Mucosa of stomach (tissue), 1 donor: ENCODE results near the gene RNF151.

Source experiments
- H3K27me3 ChIP-seq: one replicate; pipeline ENCODE4 v1.7.0; 2013; ENCODE audit warnings: mild to moderate bottlenecking, low read length; ENCODE audit not compliant: control insufficient read depth, insufficient read depth
- H3K36me3 ChIP-seq: one replicate; pipeline ENCODE4 v1.7.0; 2013; ENCODE audit warnings: low read length; ENCODE audit not compliant: control insufficient read depth, insufficient read depth
- H3K4me1 ChIP-seq: one replicate; pipeline ENCODE4 v1.7.0; 2013; ENCODE audit warnings: mild to moderate bottlenecking, low read length; ENCODE audit not compliant: control insufficient read depth, insufficient read depth
- H3K4me3 ChIP-seq: one replicate; pipeline ENCODE4 v1.7.0; 2013; ENCODE audit warnings: low read length
- H3K9ac ChIP-seq: one replicate; pipeline ENCODE4 v1.7.0; 2013; ENCODE audit warnings: mild to moderate bottlenecking, low read length, moderate library complexity
- H3K9me3 ChIP-seq: one replicate; pipeline ENCODE4 v1.7.0; 2013; ENCODE audit warnings: mild to moderate bottlenecking, low read length, moderate library complexity; ENCODE audit not compliant: control insufficient read depth
- donor health status: Pancreatic carcinoma.

RNF151 gene

DNA sequence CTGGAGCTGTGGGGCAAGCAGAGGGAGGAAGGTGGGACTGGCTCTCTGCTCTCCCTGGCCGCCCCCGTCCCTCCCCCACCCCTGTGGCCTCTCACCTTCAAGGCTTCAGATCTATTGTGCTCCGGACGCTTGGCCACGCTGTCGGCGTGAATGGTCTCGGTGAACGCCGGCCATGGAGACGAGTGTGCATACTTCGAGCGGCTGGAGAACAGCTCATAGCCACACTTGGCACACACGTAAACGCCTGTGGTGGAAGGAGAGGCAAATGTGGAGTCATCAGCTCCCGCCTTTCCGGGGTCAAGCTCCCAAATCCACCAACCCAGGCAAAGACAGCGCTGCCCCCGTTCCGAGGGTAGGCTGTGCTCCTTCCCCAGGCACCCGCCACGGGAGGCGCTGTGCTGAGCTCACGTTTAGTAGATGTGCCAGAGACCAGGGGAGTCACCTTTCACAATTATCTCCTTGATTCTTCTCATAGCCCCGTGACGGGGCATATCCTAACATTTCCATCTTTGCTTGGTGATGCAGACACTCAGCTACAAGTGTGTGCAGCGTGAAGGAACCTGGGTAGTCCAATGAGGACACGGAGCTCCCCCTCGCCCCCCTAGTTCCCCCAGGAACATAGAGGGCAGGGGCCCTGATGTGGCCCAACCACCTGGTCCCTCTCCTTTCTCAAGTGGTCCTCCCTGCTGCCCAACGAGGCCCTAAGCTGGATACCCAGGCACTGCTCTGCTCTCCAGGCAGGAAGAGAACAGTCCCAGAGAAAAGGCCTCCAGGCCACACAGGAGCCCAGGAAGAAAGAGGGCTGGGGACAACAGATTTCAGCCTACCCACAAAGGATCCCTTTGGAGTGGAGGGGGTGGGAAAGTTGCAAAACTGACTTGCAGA lies 25.3 kb upstream of the RNF151 start:
- H3K36me3 ChIP-seq, result no peaks in the 10 kb centered on the region
- H3K27me3 ChIP-seq, result no peaks in the 10 kb centered on the region
- H3K9me3 ChIP-seq, result no peaks in the 10 kb centered on the region
- H3K4me1 ChIP-seq, result peaks cover 15% of the 10 kb centered on the region
- no peak overlapping the region for H3K4me3 ChIP-seq
- H3K9ac ChIP-seq, result no peak overlapping the region

DNA sequence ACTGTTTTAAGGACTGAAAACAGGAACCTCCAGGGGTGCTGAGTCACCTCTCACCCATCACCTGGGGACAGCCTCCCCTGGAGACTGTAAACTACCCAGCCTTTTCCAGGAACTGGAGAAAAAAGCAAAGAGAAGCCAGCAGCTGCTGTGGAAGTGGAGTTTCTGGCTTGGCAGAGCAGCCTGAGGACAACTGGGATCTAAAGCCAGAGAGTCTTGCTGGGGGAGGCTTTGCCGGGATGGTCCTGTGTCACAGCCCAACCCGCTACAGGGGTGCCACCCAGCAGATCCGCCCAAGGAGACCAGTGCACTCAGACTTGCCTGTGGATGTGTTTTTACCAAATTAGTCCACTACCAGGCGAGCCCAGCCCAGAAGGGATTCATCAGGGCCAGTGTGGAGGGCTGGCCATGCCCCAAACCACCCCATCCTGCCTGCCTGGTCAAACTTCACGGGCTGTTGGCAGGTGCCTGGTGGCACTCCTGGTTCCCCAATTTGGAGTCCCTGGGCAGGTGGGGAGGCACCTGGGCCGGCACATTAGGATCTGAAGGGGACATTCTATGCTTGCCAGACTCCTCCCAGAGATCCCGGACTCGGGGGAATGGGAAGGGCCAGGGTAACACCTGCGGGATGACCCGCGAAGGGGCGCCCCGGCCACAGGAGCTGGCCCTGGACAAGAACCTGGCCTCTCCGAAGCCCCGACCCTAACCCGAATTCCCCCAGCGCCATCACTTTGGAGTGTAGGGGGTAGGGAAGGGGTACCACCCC lies 24.4 kb upstream of the RNF151 start:
- Histone ChIP-seq H3K36me3 (no peaks in the 10 kb centered on the region), H3K4me1 (peaks cover 15% of the 10 kb centered on the region), H3K9ac (peak overlapping the region; percentile 80), H3K9me3 (no peaks in the 10 kb centered on the region), H3K4me3 (peak overlapping the region; percentile 77), H3K27me3 (no peaks in the 10 kb centered on the region)

DNA sequence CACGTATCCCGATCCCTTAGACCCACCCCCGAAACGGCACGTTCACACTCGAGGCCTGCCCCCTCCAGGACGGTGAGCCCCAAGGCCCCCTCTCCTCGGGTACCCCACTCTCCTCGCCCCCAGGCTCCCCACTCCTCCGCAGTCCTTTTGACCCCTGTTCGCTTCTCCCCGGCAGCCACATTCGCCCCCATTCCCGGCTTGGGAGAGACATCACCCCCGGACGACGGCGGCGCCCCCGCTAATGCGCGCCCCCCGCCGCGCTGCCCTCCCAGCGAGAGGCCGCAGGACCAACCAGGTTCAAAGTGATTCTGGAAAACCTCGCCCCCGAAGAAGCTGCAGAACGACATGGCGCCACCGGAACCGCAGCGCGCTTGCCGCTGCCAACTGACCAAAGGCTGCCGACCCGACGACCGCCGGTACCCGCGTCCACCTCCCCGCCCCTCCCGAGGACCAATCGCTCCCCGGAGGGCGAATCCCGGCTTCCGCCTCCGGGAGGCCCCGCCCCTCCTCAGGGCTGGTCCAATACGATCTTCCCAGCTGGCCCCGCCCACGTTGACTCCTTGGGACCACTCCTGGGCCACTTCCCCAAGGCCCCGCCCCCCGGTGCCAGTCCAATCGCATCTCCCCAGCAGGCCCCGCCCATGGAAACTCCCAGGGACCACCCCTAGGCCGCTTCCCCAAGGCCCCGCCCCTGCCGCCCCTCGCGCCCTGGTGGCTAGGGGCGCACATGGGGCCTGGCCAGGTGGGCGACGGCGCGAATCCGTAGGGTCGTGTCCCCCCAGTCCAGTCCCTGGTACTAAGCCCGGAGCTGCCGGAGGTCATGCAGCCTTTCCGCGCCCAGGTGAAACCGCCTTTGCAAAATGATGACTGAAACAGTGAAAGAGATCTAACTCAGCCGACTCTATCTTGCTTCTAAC lies 23.6 kb upstream of the RNF151 start, which contains the start of gene MSRB1:
MSRB1 (minus strand) TSS at position 390 of the 917 bp plus-strand sequence; CDS start at position 347, 43 bp downstream.
- no peaks in the 10 kb centered on the region for H3K27me3 ChIP-seq
- no peaks in the 10 kb centered on the region for H3K9me3 ChIP-seq
- peak within 1 kb of the TSS; percentile 77 for H3K4me3 ChIP-seq
- peak within 1 kb of the TSS; percentile 80 for H3K9ac ChIP-seq
- no peaks in the 10 kb centered on the region for H3K36me3 ChIP-seq
- peaks cover 15% of the 10 kb centered on the region for H3K4me1 ChIP-seq

DNA sequence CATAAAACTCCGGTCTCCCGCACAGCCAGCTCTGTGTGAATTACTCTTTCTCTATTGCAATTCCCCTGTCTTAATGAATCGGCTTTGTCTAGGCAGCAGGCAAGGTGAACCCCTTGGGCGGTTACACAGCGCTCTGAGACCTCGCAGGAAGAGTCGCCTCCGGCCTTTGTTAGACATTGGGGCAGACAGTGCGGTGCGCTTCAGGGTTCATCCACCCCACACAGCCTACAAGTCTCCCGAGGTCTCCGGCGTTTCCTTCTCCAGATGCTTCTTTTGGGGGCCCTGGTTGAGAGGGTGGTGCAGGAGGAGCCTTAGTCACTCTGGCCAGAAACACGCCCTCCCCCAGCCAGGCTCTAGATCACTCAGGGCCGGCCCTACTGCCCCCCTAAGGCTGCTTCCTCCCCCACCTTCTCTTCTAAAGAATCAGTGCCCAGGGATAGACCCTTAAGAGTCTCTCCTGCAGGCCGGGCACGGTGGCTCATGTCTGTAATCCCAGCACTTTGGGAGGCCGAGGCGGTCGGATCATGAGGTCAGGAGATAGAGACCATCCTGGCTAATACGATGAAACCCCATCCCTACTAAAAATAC lies 21.9 kb upstream of the RNF151 start:
- Histone ChIP-seq H3K9me3 (no peaks in the 10 kb centered on the region), H3K9ac (no peak overlapping the region), H3K4me3 (no peak overlapping the region), H3K4me1 (peaks cover 15% of the 10 kb centered on the region), H3K27me3 (no peaks in the 10 kb centered on the region), H3K36me3 (no peaks in the 10 kb centered on the region)

DNA sequence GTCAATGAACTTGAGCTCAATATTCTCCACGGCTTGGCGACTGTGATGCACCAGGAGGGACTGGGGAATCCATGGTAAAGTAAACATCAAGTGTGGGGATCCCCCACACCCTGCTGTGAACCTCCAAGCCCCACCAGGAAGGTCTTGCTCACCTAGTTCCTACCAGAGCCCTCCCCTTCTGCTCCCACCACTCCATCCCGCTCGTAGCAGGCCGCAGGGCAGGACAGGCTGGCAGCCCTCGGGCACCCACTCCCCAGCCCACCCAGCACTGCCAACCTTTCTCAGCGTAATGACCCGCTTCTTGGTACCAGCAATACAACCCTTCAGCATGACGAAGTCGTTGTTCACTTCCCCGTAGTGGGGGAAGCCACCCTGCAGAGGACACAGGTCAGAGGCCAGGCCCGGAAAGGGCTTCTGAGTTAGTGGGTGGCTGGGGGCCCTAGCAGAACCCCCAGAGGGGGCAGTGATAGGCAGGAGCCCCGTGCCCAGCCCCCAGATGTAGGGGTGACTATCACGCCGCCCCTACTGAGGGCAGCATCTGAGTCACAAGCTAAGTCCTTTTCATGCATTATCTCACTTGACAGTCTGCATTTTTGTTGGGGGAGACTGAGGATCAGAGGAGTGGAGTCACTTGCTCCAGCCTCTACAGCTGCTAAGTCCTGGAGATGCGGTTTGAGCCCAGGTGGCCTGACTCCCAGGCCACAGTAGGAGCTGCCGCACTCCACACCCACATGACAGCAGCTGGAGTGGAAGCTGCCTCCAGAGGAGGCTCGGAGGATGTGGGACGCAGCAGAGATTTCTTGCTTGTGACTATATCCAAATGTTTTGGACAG lies 20.9 kb upstream of the RNF151 start:
- no peaks in the 10 kb centered on the region for H3K27me3 ChIP-seq
- no peaks in the 10 kb centered on the region for H3K36me3 ChIP-seq
- no peak overlapping the region for H3K9ac ChIP-seq
- no peak overlapping the region for H3K4me3 ChIP-seq
- peaks cover 15% of the 10 kb centered on the region for H3K4me1 ChIP-seq
- H3K9me3 ChIP-seq, result no peaks in the 10 kb centered on the region

DNA sequence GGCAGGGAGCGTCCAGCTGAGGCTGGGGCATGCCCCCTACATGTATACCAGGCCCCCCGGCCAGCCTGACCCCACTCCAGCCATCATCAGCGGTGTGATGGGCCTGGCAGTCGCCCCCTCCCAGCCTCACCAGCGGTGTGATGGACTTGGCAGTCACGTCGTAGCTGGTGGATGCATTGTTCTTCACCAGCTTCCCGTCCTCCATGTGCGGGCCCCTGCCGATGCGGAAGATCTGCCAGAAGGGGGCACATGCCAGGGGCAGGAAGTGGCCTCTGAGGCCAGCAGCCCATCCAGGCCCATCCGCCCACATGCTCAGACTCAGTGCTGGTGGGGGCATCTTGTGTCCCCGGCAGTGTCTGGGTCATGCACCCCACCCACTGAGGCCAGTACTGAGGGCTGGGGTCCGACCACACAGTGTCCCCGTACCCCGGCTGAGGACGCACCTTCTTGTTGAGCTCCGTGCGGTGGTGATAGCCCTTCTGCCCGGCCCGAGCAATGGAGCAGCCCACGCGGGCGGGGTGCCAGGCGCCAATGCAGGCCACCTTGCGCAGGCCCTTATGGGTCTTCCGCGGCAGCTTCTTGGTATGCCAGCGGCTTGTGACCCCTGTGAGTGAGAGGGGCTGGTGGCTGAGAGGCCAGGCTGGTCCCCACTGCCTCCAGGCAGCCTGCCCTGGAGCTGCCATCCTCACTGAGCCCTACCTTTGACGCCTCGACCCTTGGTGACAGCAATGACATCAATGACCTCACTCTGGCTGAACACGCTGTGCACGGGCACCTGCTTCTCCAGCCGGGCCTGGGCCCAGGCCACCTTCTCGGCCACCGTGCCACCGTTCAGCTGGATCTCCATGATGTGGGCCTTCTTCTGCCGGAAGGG lies 19.9 kb upstream of the RNF151 start:
- no peak overlapping the region for H3K4me3 ChIP-seq
- H3K4me1 ChIP-seq, result peaks cover 10% of the 10 kb centered on the region
- no peaks in the 10 kb centered on the region for H3K36me3 ChIP-seq
- H3K9ac ChIP-seq, result no peak overlapping the region
- no peaks in the 10 kb centered on the region for H3K27me3 ChIP-seq
- no peaks in the 10 kb centered on the region for H3K9me3 ChIP-seq

DNA sequence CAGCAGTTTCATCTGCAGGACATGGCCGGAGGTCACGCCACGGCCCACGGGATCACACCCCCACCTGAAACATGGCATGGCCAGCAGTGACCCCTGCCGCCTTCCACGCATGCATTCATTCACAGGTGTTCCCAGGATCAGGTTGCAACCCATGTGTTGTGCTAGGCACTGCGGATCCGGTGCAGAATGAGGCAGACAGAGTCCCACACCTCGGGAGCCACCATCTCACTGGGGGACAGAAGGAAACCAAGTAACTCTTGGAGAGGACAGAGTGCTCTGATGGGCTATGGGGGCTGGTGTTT lies 19.3 kb upstream of the RNF151 start:
- Histone ChIP-seq H3K27me3 (no peaks in the 10 kb centered on the region), H3K9ac (no peak overlapping the region), H3K4me3 (no peak overlapping the region), H3K4me1 (peaks cover 4% of the 10 kb centered on the region), H3K9me3 (no peaks in the 10 kb centered on the region), H3K36me3 (no peaks in the 10 kb centered on the region)

DNA sequence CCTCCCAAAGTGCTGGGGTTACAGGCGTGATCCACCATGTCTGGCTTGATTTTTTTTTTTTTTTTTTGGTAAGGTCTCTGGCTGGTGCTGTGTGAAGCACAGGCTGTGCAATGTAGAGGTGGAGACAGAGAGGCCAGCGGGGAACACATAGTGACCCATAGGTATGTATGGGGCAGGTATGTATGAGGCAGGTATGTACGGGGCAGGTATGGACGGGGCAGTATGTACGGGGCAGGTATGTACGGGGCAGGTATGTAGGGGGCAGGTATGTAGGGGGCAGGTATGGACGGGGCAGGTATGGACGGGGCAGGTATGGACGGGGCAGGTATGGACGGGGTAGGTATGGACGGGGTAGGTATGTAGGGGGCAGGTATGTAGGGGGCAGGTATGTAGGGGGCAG lies 17.1 kb upstream of the RNF151 start:
- no peaks in the 10 kb centered on the region for H3K27me3 ChIP-seq
- no peak overlapping the region for H3K4me3 ChIP-seq
- no peaks in the 10 kb centered on the region for H3K36me3 ChIP-seq
- H3K4me1 ChIP-seq, result no peaks in the 10 kb centered on the region
- H3K9me3 ChIP-seq, result no peaks in the 10 kb centered on the region
- H3K9ac ChIP-seq, result no peak overlapping the region

DNA sequence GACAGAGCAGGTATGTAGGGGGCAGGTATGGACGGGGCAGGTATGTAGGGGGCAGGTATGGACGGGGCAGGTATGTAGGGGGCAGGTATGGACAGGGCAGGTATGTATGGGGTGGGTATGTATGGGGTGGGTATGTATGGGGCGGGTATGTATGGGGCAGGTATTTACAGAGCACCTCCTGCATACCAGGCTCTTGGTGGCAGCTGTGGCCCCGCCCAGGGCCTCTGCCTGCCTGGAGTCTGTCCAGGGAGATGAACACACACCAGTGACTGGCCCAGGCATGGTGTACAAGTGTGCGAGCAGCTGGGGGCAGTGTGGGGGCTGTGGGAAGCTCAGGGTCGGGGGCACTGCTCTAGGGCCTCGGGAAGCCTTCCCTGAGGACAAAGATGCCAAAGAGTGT lies 16.6 kb upstream of the RNF151 start:
- Histone ChIP-seq H3K27me3 (no peaks in the 10 kb centered on the region), H3K9ac (no peak overlapping the region), H3K9me3 (no peaks in the 10 kb centered on the region), H3K4me3 (no peak overlapping the region), H3K4me1 (no peaks in the 10 kb centered on the region), H3K36me3 (no peaks in the 10 kb centered on the region)

DNA sequence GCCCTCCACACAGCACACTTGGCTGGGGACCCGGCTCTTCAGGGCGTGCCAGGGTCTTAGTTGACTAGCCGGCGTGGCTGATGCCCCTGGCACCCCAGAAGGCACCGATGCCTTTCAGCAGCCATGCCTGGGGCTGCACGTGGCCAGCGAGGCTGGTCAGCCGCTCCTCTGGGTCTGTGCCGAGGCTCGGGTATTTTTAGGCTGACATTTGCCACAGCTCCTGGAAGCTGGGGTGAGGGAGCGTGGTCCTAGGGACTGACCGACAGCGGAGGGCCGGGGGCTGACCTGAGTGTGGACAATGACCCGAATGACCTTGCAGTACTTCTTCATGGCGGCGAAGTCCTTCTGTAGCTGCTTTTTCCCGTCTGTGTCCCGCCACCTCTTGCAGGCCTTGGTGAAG lies 16.1 kb upstream of the RNF151 start:
- Histone ChIP-seq H3K4me1 (no peaks in the 10 kb centered on the region), H3K9ac (no peak overlapping the region)

More for the DNA sequence above, 16.1 kb upstream of the RNF151 start:
- Histone ChIP-seq H3K27me3 (no peaks in the 10 kb centered on the region), H3K36me3 (no peaks in the 10 kb centered on the region), H3K4me3 (no peak overlapping the region), H3K9me3 (no peaks in the 10 kb centered on the region)
